ENCODE results near the gene ARHGAP18. TPM values are rescaled to one million over a fixed set of nuclear protein-coding genes. Genes with fewer than 3 reads are reported as not detected.
A peak's percentile ranks its signal among the peaks of the same experiment; 100 is the strongest.

ARHGAP18 gene
- total and polyA plus RNA-seq, 12 donors = 2.2 to 15.4 (median 4.1) TPM

DNA sequence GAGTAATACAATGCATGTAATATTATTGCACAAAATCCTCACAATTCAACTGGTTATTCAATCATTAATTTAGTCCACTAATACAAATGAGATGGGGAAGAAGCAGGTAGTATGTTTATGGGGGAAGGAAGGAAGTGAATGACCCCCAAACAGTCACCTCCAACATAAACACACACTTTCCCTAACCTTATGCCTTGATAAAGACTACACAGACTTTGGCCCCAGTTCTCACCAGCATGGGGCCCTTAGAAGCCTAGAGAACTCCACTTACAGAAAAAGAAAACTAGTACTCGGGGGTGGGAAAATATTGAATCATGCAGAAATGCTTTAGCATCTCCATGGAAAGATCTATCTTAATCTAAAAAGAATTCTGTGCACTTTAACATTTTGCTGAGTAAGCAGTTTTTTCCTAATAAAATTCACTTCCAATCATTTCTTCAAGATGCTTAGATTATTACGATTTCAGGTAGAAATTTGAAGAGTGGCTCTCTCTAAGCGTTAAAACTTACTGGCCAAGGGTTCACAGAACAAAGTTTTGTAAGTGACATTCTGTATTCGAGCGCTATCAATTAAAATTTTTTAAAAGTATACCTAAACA is 18.8 kb downstream of the ARHGAP18 start:
- TF ChIP-seq CTCF (IDR thresholded peaks at IDR 0.05) = no peak
- Histone ChIP-seq H3K4me3 (no peak overlapping the region), H3K27ac (no peak overlapping the region), H3K4me1 (peaks cover 0 to 80% (median 17%) of the 10 kb centered on the region in 9 donors), H3K27me3 (no peaks in the 10 kb centered on the region), H3K9me3 (no peaks in the 10 kb centered on the region), H3K36me3 (no peaks in the 10 kb centered on the region)
- DNase-seq (no peak), ATAC-seq (no peak)
- 83 to 96% methylated on average over 5 of the region's 5 CpGs for WGBS, 2 donors
- intact Hi-C loops (cut with DNase I) = no loop called here

- intact Hi-C loops (cut with DNase I) = no loop called here
- Histone ChIP-seq H3K4me1 (peaks cover 0 to 90% (median 40%) of the 10 kb centered on the region in 9 donors), H3K27ac (peak overlapping the region in 4 of 10 donors; percentile 43 to 90 (median 82)), H3K4me3 (no peak overlapping the region), H3K27me3 (no peaks in the 10 kb centered on the region), H3K9me3 (no peaks in the 10 kb centered on the region), H3K36me3 (no peaks in the 10 kb centered on the region)
- WGBS, 2 donors = 82 to 91% methylated on average over 7 of the region's 7 CpGs
- DNase-seq (no peak), ATAC-seq (peak in 4 of 8 donors; percentile 41 to 51 (median 46))
- TF ChIP-seq CTCF (IDR thresholded peaks at IDR 0.05) = no peak
These were observed 22.9 kb downstream of the ARHGAP18 start for GRCh38 chr6:129686941-129687627.

DNA sequence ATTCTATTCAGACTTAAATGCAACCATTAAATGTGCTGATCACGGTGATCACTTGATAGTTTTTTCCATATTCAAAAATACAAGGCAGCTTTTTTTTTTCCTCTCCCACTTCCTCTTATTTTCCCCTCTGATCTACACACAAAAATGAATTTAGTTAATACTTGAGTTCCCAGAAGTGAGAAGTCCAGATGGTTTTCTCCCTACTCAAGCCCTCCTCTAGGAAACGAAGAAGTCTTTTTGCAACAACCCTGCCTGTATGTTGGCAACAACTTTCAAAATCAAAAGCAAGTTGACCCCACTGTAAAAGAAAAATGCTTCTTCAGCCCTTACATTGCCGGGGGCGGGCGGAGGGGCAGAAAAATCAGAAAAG is 24.3 kb downstream of the ARHGAP18 start:
- Histone ChIP-seq H3K4me3 (peak overlapping the region in 1 of 10 donors; percentile 10), H3K27ac (peak overlapping the region in 9 of 10 donors; percentile 24 to 90 (median 72)), H3K36me3 (no peaks in the 10 kb centered on the region), H3K4me1 (peaks cover 0 to 98% (median 40%) of the 10 kb centered on the region in 9 donors), H3K27me3 (no peaks in the 10 kb centered on the region), H3K9me3 (no peaks in the 10 kb centered on the region)
- ATAC-seq (no peak), DNase-seq (no peak)
- intact Hi-C loops (cut with DNase I) = no loop called here
- WGBS, 2 donors = 74 to 75% methylated on average over 5 of the region's 5 CpGs
- TF ChIP-seq CTCF (IDR thresholded peaks at IDR 0.05) = no peak

DNA sequence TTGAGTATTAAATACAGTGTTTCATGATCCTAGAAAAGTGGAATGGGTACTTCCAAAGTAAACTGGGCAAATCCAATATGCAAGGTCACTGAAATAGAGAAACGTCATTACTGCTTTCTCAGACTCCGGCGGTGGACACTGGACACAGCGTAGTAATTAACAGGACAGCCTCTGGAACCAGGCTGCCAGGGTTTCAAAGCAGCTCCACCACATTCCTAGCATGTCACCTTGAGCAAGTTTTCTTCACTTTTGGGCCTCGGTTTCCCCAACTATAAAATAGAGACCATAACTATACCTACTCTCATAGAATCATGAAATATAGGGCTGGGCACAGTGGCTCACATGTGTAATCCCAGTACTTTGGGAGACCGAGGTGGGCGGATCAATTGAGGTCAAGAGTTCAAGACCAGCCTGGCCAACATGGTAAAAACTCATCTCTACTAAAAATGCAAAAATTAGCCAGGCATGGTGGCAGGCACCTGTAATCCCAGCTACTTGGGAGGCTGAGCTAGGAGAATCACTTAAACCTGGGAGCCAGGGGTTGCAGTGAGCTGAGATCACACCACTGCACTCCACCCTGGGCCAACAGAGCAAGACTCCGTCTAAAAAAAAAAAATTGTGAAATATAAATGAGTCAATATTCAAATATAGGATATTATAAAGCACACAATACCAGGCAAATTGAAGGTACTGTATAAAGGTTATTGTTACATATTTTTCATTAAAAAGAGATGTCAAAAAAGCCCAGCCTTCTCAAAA is 24.9 kb downstream of the ARHGAP18 start:
- TF ChIP-seq CTCF (IDR thresholded peaks at IDR 0.05) = no peak
- H3K36me3 ChIP-seq = no peaks in the 10 kb centered on the region
- intact Hi-C loops (cut with DNase I) = no loop called here
- no peaks in the 10 kb centered on the region for H3K9me3 ChIP-seq
- H3K4me3 ChIP-seq = no peak overlapping the region
- 85 to 91% methylated on average over 8 of the region's 8 CpGs for WGBS, 2 donors
- no peak for DNase-seq
- no peaks in the 10 kb centered on the region for H3K27me3 ChIP-seq
- H3K4me1 ChIP-seq = peaks cover 0 to 100% (median 43%) of the 10 kb centered on the region in 9 donors
- peak overlapping the region; percentile 24 to 90 (median 72) for H3K27ac ChIP-seq
- ATAC-seq = no peak
